AG04449 (cell line): Measurements from ENCODE around the gene ZBTB48.
A peak's percentile ranks its signal among the peaks of the same experiment; 100 is the strongest.

Experiments
- CTCF ChIA-PET: fragments of 350-600 bp; formaldehyde crosslinking; extraction: SDS; loops from one replicate; lab custom pipeline; 2021; ENCODE audit warnings: antibody characterized with exemption; lab: Yijun Ruan, JAX
- POLR2A ChIA-PET: fragments of 400-600, 350-600 bp; formaldehyde crosslinking; extraction: SDS; loops from one replicate; lab custom pipeline; 2020; ENCODE audit warnings: antibody characterized with exemption, inconsistent platforms; lab: Yijun Ruan, JAX
- DNase-seq: peaks from one replicate; pipeline ENCODE4 v3.0.0-alpha.2; 2010; ENCODE audit warnings: low read depth, low spot score
- H3K4me3 ChIP-seq: 2 replicates; pipeline ENCODE4 v1.5.1; 2011; ENCODE audit warnings: low read depth, mild to moderate bottlenecking, control low read depth, low read length
- CTCF ChIP-seq: IDR thresholded peaks from one replicate; pipeline ENCODE4 v1.5.1; 2011; ENCODE audit warnings: mild to moderate bottlenecking, moderate library complexity, low read length, control low read depth, inconsistent platforms; ENCODE audit not compliant: insufficient read depth; ENCODE audit errors: missing control alignments

The ZBTB48 gene

GRCh38 chr1:6603915-6604558 is 24.2 kb downstream of the ZBTB48 start:
- ChIA-PET POLR2A (interaction anchor here (0.7 to 3.5 kb wide), 6 partner anchors 10 to 98 kb away, joined by 3 to 17 read pairs (median 3); partner anchors contain the start of genes DNAJC11, PHF13 and ZBTB48), CTCF (interaction anchor here (0.8 to 2.2 kb wide), 7 partner anchors 8 to 118 kb away, joined by 3 to 15 read pairs (median 4); partner anchors contain the start of genes NOL9 and TAS1R1)
- peak; percentile 84 for DNase-seq
- TF ChIP-seq CTCF = no peak
- peak overlapping the region; percentile 95 for H3K4me3 ChIP-seq

- DNase-seq = no peak
- CTCF ChIA-PET = interaction anchor here (0.7 to 1.7 kb wide), 6 partner anchors 9 to 123 kb away, joined by 3 to 6 read pairs (median 4); partner anchors contain the start of genes KLHL21 and NOL9
- peak overlapping the region; percentile 85 for H3K4me3 ChIP-seq
- POLR2A ChIA-PET = interaction anchor here (0.9 to 1.5 kb wide), 3 partner anchors 11 to 33 kb away, joined by 3 to 8 read pairs (median 6); partner anchors contain the start of genes KLHL21 and ZBTB48
- TF ChIP-seq CTCF = no peak
These were observed 33.0 kb downstream of the ZBTB48 start for GRCh38 chr1:6612641-6613360.

- DNase-seq = peak; percentile 88
- POLR2A ChIA-PET = interaction anchor here (1.0 to 1.5 kb wide), 2 partner anchors 9 to 11 kb away, joined by 3 to 8 read pairs; no protein-coding TSS in a partner anchor
- CTCF ChIA-PET = no interaction called here
- no peak for TF ChIP-seq CTCF
- H3K4me3 ChIP-seq = peak within 1 kb of the TSS; percentile 85
These were observed 33.7 kb downstream of the ZBTB48 start, which contains the start of gene PHF13 for GRCh38 chr1:6613361-6614018. PHF13 (plus strand) TSS chr1:6613731; CDS start chr1:6614067, 336 bp downstream.

- TF ChIP-seq CTCF = no peak
- no peak for DNase-seq
- ChIA-PET CTCF (no interaction called here), POLR2A (interaction anchor here (1.0 to 1.5 kb wide), 2 partner anchors 10 to 12 kb away, joined by 3 to 8 read pairs; no protein-coding TSS in a partner anchor)
- peak overlapping the region; percentile 74 for H3K4me3 ChIP-seq
These were observed 34.5 kb downstream of the ZBTB48 start for GRCh38 chr1:6614019-6614928.

- ChIA-PET POLR2A (interaction anchor here (1.3 kb wide), 1 partner anchor 13 kb away, joined by 15 read pairs; the partner anchor contains the start of gene KLHL21), CTCF (interaction anchor here (1.2 to 1.4 kb wide), 3 partner anchors 11 to 125 kb away, joined by 4 read pairs; partner anchors contain the start of gene NOL9)
These were observed 35.4 kb downstream of the ZBTB48 start for GRCh38 chr1:6614929-6615785.

More at GRCh38 chr1:6614929-6615785, 35.4 kb downstream of the ZBTB48 start:
- TF ChIP-seq CTCF = no peak
- DNase-seq = no peak
- H3K4me3 ChIP-seq = peak overlapping the region; percentile 74
